Gastrocnemius medialis (tissue), 4 donors: ENCODE data around the gene CSHL1.

Source experiments
- CTCF ChIP-seq, 5 experiments: fragments of 450-650 bp in 3 of 5; fragments of 200-600 bp in 2 of 5; sonication (generic) in 2 of 5; IDR thresholded peaks in 4 of 5; conservative IDR thresholded peaks in 1 of 5; 1 replicate in 4 of 5; 2 replicates in 1 of 5; pipeline ENCODE4 v1.5.1; 2016 to 2019; ENCODE audit warnings: antibody characterized with exemption in 5 of 5, mild to moderate bottlenecking in 3 of 5, moderate library complexity in 3 of 5
- POLR2A ChIP-seq, 2 donors: fragments of 450-650 bp; IDR thresholded peaks; one replicate each; pipeline ENCODE4 v1.6.1; 2017; ENCODE audit warnings: antibody characterized with exemption in 2 of 2, mild to moderate bottlenecking in 2 of 2, moderate library complexity in 2 of 2

- TF ChIP-seq CTCF (IDR thresholded peaks at IDR 0.05 in 4 of 5, conservative IDR thresholded peaks at IDR 0.05 in 1 of 5) = no peak
- no peak for TF ChIP-seq POLR2A (IDR thresholded peaks at IDR 0.05)
These were observed 17.2 kb upstream of the CSHL1 start for GRCh38 chr17:63928172-63928666.
